Measurements from ENCODE around the gene SCAMP2.
A peak's percentile ranks its signal among the peaks of the same experiment; 100 is the strongest.

Gene SCAMP2

GRCh38 chr15:74869372-74869725 lies 3.8 kb downstream of the SCAMP2 start:
- TF ChIP-seq CTCF (conservative IDR thresholded peaks at IDR 0.05; ENCODE audit: low read length), result no peak

GRCh38 chr15:74868059-74868458 lies 5.1 kb downstream of the SCAMP2 start:
- TF ChIP-seq CTCF (conservative IDR thresholded peaks at IDR 0.05; ENCODE audit: low read length), result no peak
- no peak overlapping the region for H3K4me3 ChIP-seq (ENCODE audit: low read length)
- DNase-seq (ENCODE audit: low read depth), result no peak

More at GRCh38 chr15:74869372-74869725, 3.8 kb downstream of the SCAMP2 start:
- DNase-seq (ENCODE audit: low read depth), result no peak
- H3K4me3 ChIP-seq (ENCODE audit: low read length), result no peak overlapping the region

GRCh38 chr15:74867466-74868038 lies 5.6 kb downstream of the SCAMP2 start:
- DNase-seq (ENCODE audit: low read depth), result no peak
- TF ChIP-seq CTCF (conservative IDR thresholded peaks at IDR 0.05; ENCODE audit: low read length), result no peak
- H3K4me3 ChIP-seq (ENCODE audit: low read length), result no peak overlapping the region

- no peak overlapping the region for H3K4me3 ChIP-seq (ENCODE audit: low read length)
- DNase-seq (ENCODE audit: low read depth), result peak; percentile 68
- no peak for TF ChIP-seq CTCF (conservative IDR thresholded peaks at IDR 0.05; ENCODE audit: low read length)
These were observed 7.1 kb downstream of the SCAMP2 start for GRCh38 chr15:74866090-74866489.

- no peak for TF ChIP-seq CTCF (conservative IDR thresholded peaks at IDR 0.05; ENCODE audit: low read length)
- no peak for DNase-seq (ENCODE audit: low read depth)
These were observed 7.8 kb downstream of the SCAMP2 start for GRCh38 chr15:74865316-74865715.

GRCh38 chr15:74864296-74864695 lies 8.9 kb downstream of the SCAMP2 start:
- no peak for TF ChIP-seq CTCF (conservative IDR thresholded peaks at IDR 0.05; ENCODE audit: low read length)
- H3K4me3 ChIP-seq (ENCODE audit: low read length), result no peak overlapping the region
- DNase-seq (ENCODE audit: low read depth), result no peak

More at GRCh38 chr15:74865316-74865715, 7.8 kb downstream of the SCAMP2 start:
- H3K4me3 ChIP-seq (ENCODE audit: low read length), result no peak overlapping the region

GRCh38 chr15:74863239-74864056 lies 9.7 kb downstream of the SCAMP2 start:
- H3K4me3 ChIP-seq (ENCODE audit: low read length), result no peak overlapping the region
- peak; percentile 23 for DNase-seq (ENCODE audit: low read depth)
- no peak for TF ChIP-seq CTCF (conservative IDR thresholded peaks at IDR 0.05; ENCODE audit: low read length)
